IPS DF 4.7 (cell line): ENCODE results near the gene IQGAP1.
"Not testable (repeated sequence)": the region's sequence is repeated elsewhere in the genome, so short reads cannot be mapped to it uniquely, and the experiment has no call there.

Source experiments
- DNase-seq: peaks from one replicate; pipeline ENCODE4 v3.0.0-alpha.2; 2013; ENCODE audit warnings: low spot score; ENCODE audit errors: extremely low read depth

Gene IQGAP1, protein sequence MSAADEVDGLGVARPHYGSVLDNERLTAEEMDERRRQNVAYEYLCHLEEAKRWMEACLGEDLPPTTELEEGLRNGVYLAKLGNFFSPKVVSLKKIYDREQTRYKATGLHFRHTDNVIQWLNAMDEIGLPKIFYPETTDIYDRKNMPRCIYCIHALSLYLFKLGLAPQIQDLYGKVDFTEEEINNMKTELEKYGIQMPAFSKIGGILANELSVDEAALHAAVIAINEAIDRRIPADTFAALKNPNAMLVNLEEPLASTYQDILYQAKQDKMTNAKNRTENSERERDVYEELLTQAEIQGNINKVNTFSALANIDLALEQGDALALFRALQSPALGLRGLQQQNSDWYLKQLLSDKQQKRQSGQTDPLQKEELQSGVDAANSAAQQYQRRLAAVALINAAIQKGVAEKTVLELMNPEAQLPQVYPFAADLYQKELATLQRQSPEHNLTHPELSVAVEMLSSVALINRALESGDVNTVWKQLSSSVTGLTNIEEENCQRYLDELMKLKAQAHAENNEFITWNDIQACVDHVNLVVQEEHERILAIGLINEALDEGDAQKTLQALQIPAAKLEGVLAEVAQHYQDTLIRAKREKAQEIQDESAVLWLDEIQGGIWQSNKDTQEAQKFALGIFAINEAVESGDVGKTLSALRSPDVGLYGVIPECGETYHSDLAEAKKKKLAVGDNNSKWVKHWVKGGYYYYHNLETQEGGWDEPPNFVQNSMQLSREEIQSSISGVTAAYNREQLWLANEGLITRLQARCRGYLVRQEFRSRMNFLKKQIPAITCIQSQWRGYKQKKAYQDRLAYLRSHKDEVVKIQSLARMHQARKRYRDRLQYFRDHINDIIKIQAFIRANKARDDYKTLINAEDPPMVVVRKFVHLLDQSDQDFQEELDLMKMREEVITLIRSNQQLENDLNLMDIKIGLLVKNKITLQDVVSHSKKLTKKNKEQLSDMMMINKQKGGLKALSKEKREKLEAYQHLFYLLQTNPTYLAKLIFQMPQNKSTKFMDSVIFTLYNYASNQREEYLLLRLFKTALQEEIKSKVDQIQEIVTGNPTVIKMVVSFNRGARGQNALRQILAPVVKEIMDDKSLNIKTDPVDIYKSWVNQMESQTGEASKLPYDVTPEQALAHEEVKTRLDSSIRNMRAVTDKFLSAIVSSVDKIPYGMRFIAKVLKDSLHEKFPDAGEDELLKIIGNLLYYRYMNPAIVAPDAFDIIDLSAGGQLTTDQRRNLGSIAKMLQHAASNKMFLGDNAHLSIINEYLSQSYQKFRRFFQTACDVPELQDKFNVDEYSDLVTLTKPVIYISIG (N-terminal part only)

DNA sequence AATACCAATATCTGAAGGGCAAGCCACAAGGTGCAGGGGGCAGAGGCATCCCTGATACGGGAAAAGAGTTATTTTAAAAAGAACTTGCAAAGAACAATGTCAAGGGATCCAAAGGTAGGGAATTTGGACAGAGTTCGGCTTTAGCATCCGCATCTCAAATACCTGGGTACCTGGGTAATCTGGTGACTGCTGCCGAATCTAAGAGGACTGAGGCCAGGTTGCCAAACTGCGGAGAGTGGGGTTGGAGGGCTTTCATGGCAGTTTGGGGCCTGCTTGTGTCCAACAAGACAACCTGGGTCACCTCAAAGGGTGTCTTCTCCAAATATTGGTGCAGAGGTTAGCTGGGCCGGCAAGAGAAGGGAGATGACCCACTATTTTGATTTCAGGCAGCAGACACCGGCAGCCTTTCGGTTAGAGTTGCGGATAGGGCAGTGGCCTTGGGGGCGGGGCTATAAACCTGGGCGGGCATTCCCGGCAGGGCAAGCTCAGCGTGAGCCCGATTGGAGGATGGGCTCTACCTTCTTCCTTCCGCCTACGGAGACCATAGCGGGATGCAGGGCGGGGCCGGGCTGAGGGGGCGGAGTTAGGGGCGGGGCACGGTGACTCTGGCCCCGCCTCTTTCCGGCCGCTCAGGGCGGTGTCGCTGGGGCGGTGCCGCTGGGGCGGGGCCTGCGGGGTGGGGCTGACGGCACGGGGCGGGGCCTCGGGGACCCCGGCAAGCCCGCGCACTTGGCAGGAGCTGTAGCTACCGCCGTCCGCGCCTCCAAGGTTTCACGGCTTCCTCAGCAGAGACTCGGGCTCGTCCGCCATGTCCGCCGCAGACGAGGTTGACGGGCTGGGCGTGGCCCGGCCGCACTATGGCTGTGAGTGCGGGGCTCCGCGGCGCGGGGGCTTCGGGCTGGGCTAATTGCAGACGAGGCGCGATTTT is at the start of gene IQGAP1:
Gene IQGAP1, plus strand, starts transcription at position 709 of the 928 bp plus-strand sequence. Its CDS starts 100 bp downstream, at position 809.
- DNase-seq = peak; percentile 81

DNA sequence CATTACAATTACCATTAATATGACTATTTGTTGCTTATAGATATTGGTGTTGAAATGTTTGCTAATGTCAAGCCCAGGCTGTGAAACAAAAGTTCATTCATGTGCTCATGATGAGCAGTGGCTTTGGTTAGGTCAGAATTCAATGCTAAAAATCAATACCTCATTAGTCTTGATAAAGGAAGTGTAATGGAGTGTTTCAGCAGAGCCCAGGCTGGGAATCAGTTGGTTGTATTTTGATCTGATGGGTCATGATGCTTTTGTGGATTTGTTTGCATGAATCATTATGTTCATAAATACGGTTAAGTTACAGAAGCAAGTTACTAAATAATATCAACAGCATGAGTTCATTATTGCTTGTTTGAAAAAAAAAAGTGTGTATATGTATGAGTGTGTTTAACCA is 49.5 kb upstream of the IQGAP1 start:
- no peak for DNase-seq

DNA sequence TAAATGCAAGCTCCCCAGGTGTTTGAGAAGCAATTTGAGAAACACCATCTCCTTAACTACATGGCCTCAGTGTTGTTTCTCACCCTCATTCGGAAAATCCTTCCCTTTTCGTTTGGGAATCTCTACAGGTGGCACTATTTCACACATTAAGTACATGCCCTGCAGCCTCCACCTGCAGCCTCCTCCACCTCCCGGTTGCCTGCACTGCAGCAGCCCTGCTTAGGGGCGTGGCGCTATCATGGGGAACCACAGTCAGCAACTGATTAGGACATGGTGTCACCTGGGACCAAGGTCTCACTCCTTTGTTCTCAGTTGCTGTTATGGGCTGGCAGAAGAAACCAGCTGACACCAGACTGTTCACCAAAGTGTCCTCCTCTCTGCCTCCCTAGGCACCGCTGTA is 47.7 kb upstream of the IQGAP1 start:
- no peak for DNase-seq

DNA sequence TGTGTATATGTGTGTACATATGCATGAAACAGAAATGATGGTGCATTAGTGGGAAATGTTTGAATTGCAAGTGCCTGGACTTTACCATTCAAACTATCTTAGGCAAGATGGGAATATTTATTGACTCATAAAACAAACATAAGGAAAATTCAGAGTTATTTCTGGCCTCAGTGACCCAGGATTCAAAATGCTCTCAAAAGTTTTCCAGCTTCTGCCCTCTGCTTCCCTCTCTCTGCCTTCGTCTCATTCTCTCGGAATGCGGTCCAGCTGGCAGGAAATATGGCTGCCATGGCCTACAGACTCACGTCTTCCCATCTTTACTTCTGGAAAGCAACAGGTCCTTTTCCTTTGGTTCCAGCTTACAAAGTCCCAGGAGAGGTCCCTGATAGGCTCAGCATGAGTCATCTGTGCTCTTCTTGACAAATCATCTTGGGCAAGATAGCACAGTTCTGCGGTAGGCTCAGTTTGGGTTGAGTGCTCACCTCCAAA is 44.7 kb upstream of the IQGAP1 start:
- DNase-seq = no peak

DNA sequence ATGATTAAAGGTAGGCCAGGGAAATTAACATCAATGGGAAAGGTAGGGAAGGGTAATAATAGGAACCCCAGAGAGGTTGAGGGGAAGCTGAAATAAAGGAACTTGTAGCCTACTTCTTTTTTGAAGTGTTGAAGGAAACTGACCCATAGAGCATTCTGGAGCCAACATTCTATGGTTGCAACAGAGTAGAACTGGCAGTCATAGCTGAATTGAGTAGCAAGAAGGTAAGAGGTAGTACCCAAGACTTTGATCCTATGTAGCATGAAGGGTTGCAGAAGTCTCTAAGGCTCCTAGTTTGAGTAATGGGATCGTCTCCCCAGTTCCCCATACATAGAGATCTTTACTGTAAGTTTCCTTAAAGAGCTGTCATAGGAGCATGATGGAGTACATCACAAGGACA is 43.4 kb upstream of the IQGAP1 start:
- DNase-seq = no peak

DNA sequence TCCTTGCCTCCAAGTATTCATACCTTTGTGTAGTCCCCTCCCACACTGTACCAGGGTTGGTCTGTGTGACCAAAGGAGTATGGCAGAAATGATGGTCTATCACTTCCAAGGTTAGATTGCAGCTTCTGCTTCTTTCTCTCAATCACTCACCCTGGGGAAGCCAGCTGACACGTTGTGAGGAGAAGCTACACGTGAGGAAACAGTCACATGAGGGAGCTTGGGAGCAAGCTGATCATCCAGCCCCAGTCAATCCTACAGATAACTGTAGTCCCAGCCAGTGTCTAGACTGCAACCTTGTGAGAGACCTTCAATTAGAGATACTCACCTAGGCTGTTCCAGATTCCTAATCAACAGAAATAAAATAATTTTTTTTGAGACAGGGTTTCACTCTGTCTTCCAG is 42.2 kb upstream of the IQGAP1 start:
- no peak for DNase-seq

DNA sequence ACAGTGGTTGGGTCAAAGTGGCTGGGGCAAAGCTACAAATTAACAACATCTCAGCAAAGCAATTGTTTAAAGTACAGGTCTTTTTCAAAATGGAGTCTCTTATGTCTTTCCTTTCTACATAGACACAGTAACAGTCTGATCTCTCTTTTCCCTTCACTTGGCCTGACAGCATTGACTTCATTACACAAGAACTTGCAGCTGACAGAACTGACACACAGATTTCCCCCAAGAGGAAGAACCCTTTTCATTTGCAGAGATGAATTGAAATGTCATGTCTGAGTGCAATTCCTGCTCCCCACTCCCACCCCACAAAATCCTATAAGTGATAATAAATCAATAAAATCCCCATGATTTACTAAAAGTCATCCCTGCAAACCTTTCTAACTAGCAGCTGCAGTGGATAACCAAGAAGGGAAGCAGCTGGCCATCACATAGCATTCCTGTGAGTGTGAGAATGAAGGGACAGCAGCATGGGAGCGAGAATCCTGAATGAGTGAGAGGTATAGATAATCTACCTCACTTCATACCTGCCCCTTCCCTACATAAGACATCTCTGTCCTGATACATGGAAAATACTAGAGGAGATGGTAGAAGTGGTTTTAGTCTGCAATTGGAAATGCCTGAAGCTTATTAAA is 40.5 kb upstream of the IQGAP1 start:
- not testable (repeated sequence) for DNase-seq

DNA sequence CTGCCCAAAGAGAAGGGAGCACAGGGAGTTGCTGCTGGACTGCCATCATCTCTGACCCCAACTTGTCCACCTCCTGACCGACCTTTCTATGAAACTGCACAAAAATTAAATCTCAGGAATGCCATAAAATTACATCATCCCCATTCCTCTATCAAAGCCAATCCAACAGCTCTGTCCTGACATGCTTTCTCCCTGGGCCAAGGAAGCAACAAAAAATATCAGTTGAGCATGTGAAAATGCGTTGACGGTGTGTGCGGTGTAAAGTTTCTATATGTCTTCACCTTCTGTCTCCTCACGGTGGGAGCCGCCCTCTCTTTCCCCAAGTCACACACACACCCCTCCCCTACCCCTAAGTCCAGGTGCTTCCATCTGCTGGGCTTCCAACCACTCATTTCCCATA is 39.6 kb upstream of the IQGAP1 start:
- DNase-seq = no peak

DNA sequence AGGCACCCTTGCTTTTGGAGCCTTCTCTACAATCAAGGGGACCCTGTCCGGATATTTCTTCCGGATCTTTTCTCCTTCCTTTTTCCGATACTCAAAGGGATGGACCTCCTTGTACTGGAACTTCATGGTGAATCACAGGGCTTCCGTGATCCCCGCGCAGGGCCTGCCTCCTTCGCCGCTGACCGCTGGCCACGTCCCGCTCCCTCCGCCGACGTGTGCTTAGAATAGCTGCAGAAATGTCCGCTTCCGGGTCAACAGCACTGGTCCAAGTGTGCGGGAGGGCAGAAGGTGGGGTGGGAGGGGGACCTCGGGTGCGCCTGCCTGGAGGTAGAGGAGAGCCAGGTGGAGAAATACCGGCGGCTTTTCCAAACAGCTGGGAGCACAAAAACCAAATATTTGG is 39.0 kb upstream of the IQGAP1 start:
- DNase-seq = no peak

DNA sequence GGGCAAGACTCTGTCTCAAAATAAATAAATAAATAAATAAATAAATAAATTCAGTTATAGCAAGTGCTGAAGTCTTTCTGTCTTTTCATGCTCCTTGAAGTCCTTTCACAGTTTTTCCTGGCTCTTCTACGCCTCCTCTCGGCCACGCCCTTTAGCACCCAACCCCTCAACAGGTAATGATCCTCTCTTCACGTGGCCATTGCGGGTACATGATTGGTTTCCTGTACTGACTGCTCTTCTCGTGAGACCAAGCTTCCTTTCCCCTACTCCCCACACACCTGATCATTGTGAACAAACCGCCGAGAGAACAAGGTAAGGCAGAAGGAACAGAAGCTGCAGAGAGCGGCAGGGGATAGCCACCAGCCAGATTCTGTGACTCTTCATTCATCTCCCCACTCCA is 38.2 kb upstream of the IQGAP1 start:
- DNase-seq = no peak

DNA sequence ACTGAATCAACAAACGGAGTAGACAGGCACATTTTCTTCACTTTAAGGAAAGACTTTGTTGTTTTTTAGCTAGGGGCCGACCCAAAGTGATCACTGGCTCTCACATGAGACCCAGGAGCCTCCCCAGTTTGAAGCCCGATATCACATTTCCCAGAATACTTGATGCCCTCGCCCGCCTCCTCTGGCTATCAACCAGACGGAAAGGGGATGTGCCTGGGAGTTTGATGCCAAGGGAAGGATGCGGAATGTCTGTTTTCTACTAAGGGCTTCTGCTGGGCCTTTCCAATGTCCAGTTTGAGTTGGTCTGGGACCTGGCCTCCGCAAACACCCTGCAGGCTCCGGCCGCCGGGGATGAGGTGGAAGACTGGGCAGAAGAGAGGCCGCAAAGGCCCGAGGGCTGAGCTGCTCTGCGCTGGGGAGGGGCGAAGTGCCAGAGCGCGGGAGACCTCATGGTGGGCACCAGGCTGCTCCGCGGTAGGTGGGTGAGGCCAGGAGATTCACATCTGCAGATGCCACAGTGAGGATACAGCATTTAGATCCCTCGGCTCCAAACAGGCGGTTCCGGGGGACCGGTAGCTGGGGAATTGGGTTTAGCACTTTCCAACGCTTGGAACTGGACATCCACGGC is 36.4 kb upstream of the IQGAP1 start:
- no peak for DNase-seq

DNA sequence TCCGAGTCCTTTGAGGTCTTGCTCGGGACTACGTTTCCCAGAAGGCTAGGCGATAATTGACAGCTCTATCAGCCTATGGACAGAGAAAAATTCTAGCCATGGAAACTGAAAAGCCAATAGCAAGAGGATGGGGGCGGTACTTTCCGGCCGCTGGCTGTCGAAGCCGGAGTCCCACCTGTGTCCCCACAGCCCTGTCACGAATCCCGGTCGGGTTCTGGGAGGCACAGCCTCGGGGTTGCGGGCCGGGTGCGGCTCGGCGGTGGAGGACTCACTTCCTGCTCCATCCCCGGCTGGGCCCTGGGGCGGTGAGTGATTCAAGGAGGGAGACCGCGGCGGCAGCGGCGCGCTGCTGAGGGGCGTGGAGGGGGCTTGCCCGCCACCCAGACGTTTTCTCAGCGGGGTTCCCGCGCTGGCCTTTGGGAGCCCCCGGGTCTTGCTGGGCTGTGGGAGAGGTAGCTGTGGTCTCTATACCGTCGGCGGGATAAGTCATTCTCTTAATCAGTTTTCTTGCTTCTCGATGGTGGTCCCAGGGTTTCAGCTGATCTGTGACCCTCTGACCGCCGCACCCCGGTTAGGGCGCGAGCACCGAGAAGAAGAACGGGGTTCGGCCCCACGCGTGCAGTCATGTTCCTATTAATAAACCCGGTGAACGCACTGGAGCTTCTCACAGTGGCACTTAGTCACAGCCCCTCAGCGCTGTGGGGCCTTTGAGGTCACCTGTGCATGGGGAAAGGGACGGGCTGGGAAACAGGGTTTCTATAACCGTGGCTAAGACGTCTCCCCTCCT is 35.7 kb upstream of the IQGAP1 start, which contains the start of gene ZNF774:
Gene ZNF774, plus strand, starts transcription at position 178 of the 787 bp plus-strand sequence. CDS start 2,377 bp downstream, outside the sequence.
- DNase-seq = peak; percentile 96

DNA sequence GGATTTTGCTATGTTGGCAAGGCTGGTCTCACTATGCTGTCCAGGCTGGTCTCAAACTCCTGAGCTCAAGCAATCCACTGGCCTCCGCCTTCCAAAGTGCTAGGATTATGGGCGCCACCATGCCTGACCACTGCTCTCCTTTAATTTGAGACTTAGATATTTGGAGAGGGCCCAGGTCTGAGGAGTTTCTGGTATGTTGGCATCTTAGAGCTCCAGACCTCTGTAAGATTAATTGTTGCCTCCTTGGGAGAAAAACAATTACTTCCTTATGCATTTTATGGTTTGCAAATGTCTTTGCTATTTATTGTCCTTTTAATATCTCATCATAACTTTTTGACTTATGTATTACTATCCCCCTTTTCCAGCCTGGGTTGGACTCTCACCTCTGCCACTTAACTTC is 33.1 kb upstream of the IQGAP1 start:
- DNase-seq = no peak

DNA sequence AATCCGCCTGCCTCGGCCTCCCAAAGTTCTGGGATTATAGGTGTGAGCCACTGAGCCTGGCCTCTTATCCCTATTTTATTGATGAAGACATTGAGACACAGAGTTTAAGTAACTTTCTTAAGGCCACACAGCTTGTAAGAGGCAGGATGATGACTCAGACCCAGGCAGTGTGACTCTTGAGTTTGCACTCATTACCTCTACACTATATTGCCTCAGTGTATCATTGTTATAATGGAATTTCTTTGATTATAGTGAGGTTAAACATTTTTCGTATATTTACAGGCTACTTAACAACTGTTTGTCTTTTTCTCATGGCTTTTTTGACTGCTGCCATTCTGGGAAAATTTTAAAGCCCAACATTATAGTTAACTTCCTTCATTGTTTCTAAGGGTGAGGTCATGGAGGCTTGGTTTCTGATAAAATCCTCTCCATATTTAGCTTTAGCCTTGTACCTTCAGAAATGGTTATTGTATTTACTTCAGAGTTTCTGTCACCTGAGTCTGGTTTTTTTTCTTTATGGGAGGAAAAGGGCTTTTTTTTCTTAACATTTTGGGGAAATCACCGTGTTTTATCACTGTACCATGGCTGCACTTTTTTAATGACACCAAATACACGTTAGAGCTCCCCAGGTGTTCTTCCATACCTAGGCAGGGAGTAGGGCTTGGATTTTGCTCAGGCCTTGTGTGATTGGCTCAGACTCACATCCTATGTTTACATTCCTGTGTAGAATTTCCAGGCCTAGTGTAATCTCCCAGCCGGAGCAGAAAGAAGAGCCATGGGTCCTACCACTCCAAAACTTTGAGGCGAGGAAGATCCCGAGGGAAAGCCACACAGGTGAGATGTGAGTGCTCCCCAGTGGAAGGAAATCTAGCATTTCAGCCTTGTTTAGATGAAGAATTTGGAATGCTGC is 29.7 kb upstream of the IQGAP1 start:
- DNase-seq = no peak

DNA sequence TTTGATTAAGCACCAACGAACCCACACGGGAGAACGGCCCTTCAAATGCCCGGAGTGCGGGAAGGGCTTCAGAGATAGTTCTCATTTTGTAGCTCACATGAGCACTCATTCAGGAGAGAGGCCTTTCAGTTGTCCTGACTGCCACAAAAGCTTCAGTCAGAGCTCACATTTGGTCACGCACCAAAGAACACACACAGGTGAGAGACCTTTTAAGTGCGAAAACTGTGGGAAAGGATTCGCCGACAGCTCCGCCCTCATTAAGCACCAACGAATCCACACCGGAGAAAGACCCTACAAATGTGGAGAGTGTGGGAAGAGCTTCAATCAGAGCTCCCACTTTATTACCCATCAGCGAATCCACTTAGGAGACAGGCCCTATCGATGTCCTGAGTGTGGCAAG is 27.3 kb upstream of the IQGAP1 start:
- no peak for DNase-seq

DNA sequence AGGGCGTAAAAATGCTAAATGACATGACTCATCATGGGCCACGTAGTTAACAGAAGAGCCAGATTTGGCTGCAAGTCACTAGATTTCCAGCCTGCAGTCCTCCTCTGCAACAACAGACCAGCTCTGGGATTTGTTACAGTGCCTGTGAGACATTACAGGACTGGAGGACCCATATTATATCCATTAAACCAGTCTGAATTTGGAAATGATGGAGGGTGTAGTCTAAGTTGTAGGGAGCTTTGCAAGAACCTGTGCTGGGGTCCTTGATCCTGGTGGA is 25.2 kb upstream of the IQGAP1 start:
- no peak for DNase-seq

DNA sequence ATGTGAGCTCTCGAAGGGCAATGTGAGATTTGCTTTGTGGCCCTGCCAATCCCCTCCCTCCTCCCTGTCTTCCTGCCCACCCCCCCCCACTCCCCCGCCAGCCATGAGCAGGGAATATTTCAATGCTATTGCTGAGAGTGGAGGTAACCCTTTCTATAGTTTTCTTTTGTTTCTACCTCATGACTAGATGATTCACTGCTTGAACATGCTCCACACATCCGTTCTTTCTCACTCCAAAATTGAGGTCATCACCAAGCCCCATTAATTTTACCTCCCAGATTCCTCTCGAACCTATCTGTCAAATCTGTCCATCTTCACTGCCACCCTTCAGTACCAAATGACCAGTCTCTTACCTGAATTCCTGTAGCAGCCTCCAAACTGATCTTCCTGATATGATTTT is 23.8 kb upstream of the IQGAP1 start:
- no peak for DNase-seq
